Fibroblast of gingiva (primary cell): ENCODE data around the gene TDP2.
"Not testable (repeated sequence)": the region's sequence is repeated elsewhere in the genome, so short reads cannot be mapped to it uniquely, and the experiment has no call there.

ENCODE experiments used
- DNase-seq: peaks from one replicate; pipeline ENCODE4 v3.0.0-alpha.2; 2011; ENCODE audit warnings: low read depth

TDP2 gene

GRCh38 chr6:24680582-24680981 lies 13.9 kb upstream of the TDP2 start:
- no peak for DNase-seq

DNA sequence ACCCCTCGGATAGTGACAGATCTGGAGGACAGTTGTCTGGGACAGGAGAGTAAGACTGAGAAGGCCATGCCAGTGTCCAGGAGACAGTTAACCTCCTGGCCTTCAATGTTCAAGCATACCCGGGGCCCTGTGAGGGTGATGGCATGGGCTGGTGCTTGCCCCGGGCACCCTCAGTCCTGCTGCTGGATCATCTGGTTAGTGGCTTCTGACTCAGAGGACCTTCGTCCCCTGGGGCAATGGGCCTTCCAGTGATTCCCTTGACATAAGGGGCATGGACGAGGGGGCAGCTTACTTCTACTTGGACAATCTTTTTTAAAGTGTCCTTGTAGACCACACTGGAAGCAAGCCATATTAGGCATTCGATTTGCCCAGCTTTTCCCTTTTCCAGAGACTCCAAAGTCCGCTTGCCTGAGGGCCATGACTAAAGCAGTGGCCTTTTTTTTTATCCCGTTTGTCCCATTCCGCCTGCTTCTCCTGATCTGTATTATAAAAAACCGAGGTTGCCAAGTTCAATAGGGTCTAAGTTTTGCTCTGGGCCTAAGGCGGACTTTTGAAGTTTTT lies 12.2 kb upstream of the TDP2 start:
- not testable (repeated sequence) for DNase-seq

- DNase-seq = no peak
Observed at GRCh38 chr6:24673625-24674024, 6.9 kb upstream of the TDP2 start.

- no peak for DNase-seq
Observed at GRCh38 chr6:24672620-24673182, 6.0 kb upstream of the TDP2 start.

GRCh38 chr6:24671077-24671476 lies 4.4 kb upstream of the TDP2 start:
- not testable (repeated sequence) for DNase-seq

GRCh38 chr6:24670492-24670891 lies 3.8 kb upstream of the TDP2 start:
- not testable (repeated sequence) for DNase-seq

DNA sequence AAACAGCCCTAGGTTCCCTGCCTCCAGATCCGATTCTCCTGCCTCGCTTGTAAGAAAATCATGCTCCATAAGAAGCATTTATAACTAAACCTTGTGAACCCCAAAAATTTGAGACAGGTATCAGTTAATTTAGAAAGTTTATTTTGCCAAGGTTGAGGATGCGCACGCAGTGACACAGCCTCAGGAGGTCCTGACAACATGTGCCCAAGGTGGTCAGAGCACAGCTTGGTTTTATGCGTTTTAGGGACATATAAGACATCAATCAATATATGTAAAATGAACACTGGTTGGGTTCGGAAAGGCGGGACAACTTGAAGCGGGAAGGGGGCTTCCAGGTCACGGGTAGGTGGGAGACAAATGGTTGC lies 2.3 kb upstream of the TDP2 start:
- DNase-seq = no peak

- not testable (repeated sequence) for DNase-seq
Observed at GRCh38 chr6:24668066-24668996, 1.6 kb upstream of the TDP2 start.

DNA sequence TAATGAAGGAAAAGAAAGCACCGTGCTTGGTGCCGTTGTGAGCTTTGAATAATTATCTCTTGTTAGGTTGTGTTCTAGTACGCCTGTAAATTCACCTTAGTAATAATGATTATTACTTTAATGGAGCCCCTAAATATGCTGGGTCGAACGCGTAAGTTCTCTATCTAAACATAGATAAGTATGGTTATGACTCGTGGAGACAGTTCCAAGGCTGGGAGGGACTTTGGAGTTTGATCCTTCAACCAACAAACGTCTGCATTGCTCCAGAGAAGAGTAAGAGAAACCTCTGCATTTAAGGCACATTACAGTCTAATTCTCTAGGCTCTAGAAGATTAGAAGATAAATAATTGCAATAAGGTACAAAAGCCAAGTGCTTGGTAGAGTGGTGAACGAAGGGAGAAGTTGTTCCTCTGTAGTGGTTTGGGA lies 692 bp upstream of the TDP2 start:
- DNase-seq = no peak

GRCh38 chr6:24666097-24666640 lies 530 bp downstream of the TDP2 start:
- DNase-seq = peak; percentile 10

DNA sequence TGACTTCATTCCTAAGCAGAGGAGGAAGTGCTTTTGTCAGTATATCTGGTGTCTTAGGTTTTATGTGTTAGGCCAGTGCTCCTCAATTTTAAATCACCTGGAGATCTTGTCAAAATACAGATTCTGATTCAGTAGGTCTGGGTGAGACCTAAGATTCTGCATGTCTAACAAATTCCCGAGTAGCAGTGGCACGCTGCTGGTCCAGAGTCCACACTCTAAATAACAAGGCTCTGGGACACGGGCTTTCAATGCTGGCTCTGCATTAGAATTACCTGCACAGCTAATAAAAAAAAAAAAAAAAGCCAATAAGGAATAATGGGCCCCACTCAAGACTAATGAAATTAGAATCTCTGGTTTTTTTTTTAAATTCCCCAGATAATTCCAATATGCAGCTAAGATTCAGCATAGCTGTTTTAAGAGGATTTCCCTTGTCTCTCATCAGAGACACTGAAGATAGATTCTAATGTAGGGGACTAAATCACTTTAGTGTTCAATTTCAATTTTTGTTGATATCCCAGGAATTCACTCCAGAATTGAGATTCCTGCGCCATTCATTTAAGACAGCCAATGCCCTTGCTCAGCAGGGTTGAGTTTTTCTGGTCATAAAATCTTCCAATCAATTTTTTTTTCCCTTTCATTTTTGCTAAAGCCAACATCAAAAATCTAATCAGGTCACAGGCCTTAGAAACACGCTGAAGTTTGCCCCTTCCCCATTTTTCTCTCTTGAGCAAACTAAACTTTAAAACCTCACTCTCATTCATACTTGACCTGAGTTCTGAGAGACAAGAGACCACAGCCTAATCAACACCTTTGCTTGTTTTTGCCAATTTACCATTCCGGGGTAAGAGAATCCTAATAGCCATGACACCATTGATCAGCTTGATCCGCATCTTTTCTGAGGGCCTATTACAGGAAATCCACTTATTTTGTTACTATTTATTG lies 2.4 kb downstream of the TDP2 start:
- no peak for DNase-seq

- DNase-seq = no peak
Observed at GRCh38 chr6:24663189-24663588, 3.5 kb downstream of the TDP2 start.

GRCh38 chr6:24662236-24662635 lies 4.5 kb downstream of the TDP2 start:
- no peak for DNase-seq

DNA sequence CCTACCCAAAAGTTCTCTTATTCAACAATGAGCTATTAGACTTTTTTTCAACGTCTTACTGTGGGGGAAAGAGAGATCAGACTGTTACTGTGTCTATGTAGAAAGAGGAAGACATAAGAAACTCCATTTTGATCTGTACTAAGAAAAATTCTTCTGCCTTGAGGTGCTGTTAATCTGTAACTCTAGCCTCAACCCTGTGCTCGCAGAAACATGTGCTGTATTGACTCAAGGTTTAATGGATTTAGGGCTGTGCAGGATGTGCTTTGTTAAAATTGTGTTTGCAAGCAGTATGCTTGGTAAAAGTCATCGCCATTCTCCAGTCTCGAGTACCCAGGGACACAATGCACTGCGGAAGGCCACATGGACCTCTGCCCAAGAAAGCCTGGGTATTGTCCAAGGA lies 4.9 kb downstream of the TDP2 start:
- not testable (repeated sequence) for DNase-seq

DNA sequence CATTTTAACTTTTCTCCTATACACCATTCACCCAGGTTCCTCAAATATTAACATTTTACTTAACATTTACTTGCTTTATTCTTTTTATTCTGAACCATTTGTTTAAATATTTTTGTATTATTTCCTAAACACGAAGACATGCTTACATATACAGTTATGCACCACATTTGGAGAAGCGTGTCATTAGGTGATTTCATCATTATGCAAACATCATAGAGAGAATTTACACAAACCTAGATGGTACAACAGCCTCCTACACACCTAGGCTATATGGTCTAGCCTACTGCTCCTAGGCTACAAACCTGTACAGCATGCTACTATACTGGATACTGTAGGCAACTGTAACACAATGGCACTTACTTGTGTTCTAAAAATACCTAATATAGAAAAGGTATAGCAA lies 6.6 kb downstream of the TDP2 start:
- DNase-seq = no peak

GRCh38 chr6:24659561-24659960 lies 7.1 kb downstream of the TDP2 start:
- DNase-seq = peak; percentile 78

GRCh38 chr6:24658573-24659560 lies 7.8 kb downstream of the TDP2 start:
- peak; percentile 99 for DNase-seq

GRCh38 chr6:24655215-24655614 lies 11.5 kb downstream of the TDP2 start:
- no peak for DNase-seq

GRCh38 chr6:24650365-24650764 lies 16.3 kb downstream of the TDP2 start:
- DNase-seq = no peak

- DNase-seq = no peak
Observed at GRCh38 chr6:24649691-24650090, 17.0 kb downstream of the TDP2 start.

DNA sequence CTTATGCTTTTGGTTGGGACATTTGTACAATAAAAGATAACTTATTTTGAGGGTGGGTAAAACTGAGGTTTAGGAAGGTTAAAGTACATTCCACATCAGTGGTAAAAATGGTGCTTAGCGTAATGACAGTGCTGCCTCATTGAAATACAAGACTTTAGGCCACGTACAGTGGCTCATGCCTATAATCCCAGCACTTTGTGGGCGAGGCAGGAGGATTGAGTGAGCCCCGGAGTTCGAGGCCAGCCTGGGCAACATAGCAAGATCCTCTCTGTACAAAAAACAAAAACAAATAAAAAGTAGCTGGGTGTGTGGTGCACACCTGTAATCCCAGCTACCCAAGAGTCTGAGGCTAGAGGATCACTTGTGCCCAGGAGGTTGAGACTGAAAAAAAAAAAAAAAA lies 18.4 kb downstream of the TDP2 start:
- no peak for DNase-seq
